Measurements from ENCODE around the gene NRSN2. TPM values are rescaled to one million over a fixed set of nuclear protein-coding genes. Genes with fewer than 3 reads are reported as not detected.

NRSN2 gene
- total and polyA plus RNA-seq, 7 donors, result 1.6 to 5.0 (median 3.4) TPM

DNA sequence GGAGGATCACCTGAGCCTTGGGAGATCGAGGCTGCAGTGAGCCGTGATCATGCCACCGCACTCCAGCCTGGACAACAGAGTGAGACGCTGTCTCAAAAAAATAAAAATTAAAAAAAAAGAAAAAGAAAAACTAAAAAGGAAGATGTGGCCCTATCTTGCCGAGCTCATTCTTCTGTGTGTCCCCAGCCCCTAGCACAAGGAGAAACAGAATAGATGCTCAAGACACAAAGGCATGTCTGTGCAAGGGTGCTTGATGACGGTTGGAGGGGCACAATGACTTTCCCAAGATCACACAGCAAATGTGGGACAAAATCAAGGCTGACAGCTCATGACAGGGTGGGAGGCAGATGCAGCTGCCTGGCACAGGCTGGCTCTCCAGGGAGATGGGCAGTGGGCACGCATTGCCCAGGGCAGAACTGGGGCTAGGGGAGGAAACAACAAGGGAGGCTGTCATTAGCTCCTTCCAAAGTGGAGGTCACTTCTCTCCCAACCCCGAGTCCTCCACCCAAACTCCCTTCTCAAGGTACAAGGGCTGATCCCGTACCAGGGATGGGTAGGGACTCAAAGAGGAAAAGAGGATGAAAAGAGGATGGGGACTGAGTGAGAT lies 775 bp upstream of the NRSN2 start:
- Histone ChIP-seq H3K36me3 (ENCODE audit: insufficient read depth in 1 of 2, low read depth in 1 of 2) (no peaks in the 10 kb centered on the region), H3K4me3 (peak overlapping the region; percentile 83), H3K4me1 (no peaks in the 10 kb centered on the region), H3K27ac (peak overlapping the region; percentile 71), H3K27me3 (ENCODE audit: insufficient read depth in 3 of 3, low read length in 2 of 3) (peaks cover 0 to 2% (median 0%) of the 10 kb centered on the region in 3 donors), H3K9me3 (no peaks in the 10 kb centered on the region)
- intact Hi-C loops (cut with DNase I), result no loop called here
- no peak for DNase-seq
- TF ChIP-seq, protein P1, sequence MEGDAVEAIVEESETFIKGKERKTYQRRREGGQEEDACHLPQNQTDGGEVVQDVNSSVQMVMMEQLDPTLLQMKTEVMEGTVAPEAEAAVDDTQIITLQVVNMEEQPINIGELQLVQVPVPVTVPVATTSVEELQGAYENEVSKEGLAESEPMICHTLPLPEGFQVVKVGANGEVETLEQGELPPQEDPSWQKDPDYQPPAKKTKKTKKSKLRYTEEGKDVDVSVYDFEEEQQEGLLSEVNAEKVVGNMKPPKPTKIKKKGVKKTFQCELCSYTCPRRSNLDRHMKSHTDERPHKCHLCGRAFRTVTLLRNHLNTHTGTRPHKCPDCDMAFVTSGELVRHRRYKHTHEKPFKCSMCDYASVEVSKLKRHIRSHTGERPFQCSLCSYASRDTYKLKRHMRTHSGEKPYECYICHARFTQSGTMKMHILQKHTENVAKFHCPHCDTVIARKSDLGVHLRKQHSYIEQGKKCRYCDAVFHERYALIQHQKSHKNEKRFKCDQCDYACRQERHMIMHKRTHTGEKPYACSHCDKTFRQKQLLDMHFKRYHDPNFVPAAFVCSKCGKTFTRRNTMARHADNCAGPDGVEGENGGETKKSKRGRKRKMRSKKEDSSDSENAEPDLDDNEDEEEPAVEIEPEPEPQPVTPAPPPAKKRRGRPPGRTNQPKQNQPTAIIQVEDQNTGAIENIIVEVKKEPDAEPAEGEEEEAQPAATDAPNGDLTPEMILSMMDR (IDR thresholded peaks at IDR 0.05), result no peak
- WGBS, 3 donors, result 71 to 79% (median 73%) methylated on average over 9 of the region's 9 CpGs
- ATAC-seq, result no peak

- H3K4me3 ChIP-seq, result peak overlapping the region; percentile 83
- H3K9me3 ChIP-seq, result no peaks in the 10 kb centered on the region
- ATAC-seq (no peak), DNase-seq (no peak)
- peak overlapping the region; percentile 71 for H3K27ac ChIP-seq
- intact Hi-C loops (cut with DNase I), result no loop called here
- H3K36me3 ChIP-seq (ENCODE audit: insufficient read depth in 1 of 2, low read depth in 1 of 2), result no peaks in the 10 kb centered on the region
- 1% methylated on average over 16 to 19 of the region's 19 CpGs for WGBS, 3 donors
- TF ChIP-seq, protein P1 (IDR thresholded peaks at IDR 0.05), result no peak
- no peaks in the 10 kb centered on the region for H3K4me1 ChIP-seq
- peaks cover 0 to 2% (median 0%) of the 10 kb centered on the region in 3 donors for H3K27me3 ChIP-seq (ENCODE audit: insufficient read depth in 3 of 3, low read length in 2 of 3)
These were observed 367 bp downstream of the NRSN2 start for GRCh38 chr20:347317-347639.

GRCh38 chr20:347640-348484 lies 951 bp downstream of the NRSN2 start:
- ATAC-seq (peak; percentile 73 to 86 (median 78)), DNase-seq (peak; percentile 88 to 91)
- Histone ChIP-seq H3K27me3 (ENCODE audit: insufficient read depth in 3 of 3, low read length in 2 of 3) (peaks cover 0 to 2% (median 0%) of the 10 kb centered on the region in 3 donors), H3K27ac (peak overlapping the region; percentile 71), H3K4me3 (peak overlapping the region; percentile 83), H3K9me3 (no peaks in the 10 kb centered on the region), H3K36me3 (ENCODE audit: insufficient read depth in 1 of 2, low read depth in 1 of 2) (no peaks in the 10 kb centered on the region), H3K4me1 (no peaks in the 10 kb centered on the region)
- intact Hi-C loops (cut with DNase I), result no loop called here
- TF ChIP-seq, protein P1 (IDR thresholded peaks at IDR 0.05), result no peak
- 1% methylated on average over 60 to 61 of the region's 61 CpGs for WGBS, 3 donors

DNA sequence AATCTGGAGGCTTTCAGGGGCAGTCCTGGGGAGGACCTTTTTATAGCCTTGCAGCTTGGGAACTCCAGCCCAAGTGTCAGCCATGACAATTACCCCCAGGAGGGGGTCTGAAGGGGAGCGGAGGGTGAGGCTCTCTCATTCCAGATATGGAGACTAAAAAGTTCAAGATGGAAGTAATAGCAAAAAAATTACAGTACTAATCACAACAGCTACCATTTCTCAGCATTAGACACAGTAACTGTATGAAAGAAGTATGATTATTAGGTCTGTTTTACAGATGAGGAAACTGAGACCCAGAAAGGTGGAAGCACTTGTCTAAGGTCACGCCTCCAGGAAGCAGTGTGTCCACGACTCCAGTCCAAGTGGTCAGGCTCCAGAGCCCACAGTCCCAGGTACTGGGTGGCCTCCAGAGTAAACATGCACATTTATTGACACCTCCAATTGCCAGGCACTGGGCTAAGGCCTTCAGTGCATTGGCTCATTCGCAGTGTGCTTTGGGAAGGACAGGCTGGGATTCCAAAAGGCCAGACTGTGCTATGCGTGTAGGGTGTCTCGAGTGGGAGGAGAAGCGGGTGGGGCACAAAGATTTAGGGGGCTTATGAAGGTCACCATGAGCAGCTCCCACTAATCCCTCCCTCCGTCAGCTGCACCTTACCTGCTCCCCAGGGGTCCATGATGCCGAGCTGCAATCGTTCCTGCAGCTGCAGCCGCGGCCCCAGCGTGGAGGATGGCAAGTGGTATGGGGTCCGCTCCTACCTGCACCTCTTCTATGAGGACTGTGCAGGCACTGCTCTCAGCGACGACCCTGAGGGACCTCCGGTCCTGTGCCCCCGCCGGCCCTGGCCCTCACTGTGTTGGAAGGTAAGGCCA lies 2.3 kb downstream of the NRSN2 start:
- Histone ChIP-seq H3K27me3 (ENCODE audit: insufficient read depth in 3 of 3, low read length in 2 of 3) (peaks cover 0 to 2% (median 0%) of the 10 kb centered on the region in 3 donors), H3K27ac (no peak overlapping the region), H3K4me1 (no peaks in the 10 kb centered on the region), H3K4me3 (no peak overlapping the region), H3K36me3 (ENCODE audit: insufficient read depth in 1 of 2, low read depth in 1 of 2) (no peaks in the 10 kb centered on the region), H3K9me3 (no peaks in the 10 kb centered on the region)
- intact Hi-C loops (cut with DNase I), result no loop called here
- no peak for ATAC-seq
- TF ChIP-seq, protein P1 (IDR thresholded peaks at IDR 0.05), result no peak
- DNase-seq, result no peak
- 92% methylated on average over 19 of the region's 19 CpGs for WGBS, 3 donors

Data from psoas muscle (tissue), 8 donors.